K562 (cell line): ENCODE measurements around the gene SLC25A4. TPM values are rescaled to one million over a fixed set of nuclear protein-coding genes. Genes with fewer than 3 reads are reported as not detected.

Experiments
- ASH1L ChIP-seq: fragments of 450-650 bp; IDR thresholded peaks from 2 replicates; pipeline ENCODE4 v1.6.1; 2018; ENCODE audit warnings: borderline replicate concordance, mild to moderate bottlenecking, low read depth; ENCODE audit not compliant: partially characterized antibody
- CBX5 ChIP-seq: IDR thresholded peaks from 2 replicates; pipeline ENCODE4 v1.6.1; 2014; ENCODE audit warnings: low read depth, borderline replicate concordance
- DDX20 ChIP-seq: fragments of 450-650 bp; IDR thresholded peaks from 2 replicates; pipeline ENCODE4 v1.6.1; 2016; ENCODE audit warnings: missing genetic modification characterization, low read depth, mild to moderate bottlenecking, missing compliant biosample characterization, moderate library complexity
- MLLT1 ChIP-seq, 2 experiments: fragments of 450-650 bp; IDR thresholded peaks; 2 replicates each; pipeline ENCODE4 v1.6.1; 2016
- MLX ChIP-seq, 2 experiments: fragments of 450-650 bp in 1 of 2; sonication (generic) in 1 of 2; formaldehyde crosslinking; conservative IDR thresholded peaks; 2 replicates each; pipeline versions ENCODE4 v1.4.0 to v1.8.1; 2020 to 2022; ENCODE audit warnings: mild to moderate bottlenecking in 1 of 2, missing genetic modification reagents in 1 of 2
- MYC ChIP-seq, 2 experiments: fragments of 250-450 bp in 1 of 2; sonication (Bioruptor Pico) in 1 of 2; IDR thresholded peaks; 2 replicates each; pipeline versions ENCODE4 v1.5.1 to v1.6.1; 2012 to 2021; ENCODE audit warnings: low read depth in 2 of 2, borderline replicate concordance in 1 of 2, improper control_type of control experiment in 1 of 2, low read length in 1 of 2, mild to moderate bottlenecking in 1 of 2, moderate library complexity in 1 of 2
- POLR2AphosphoS5 ChIP-seq: IDR thresholded peaks from 2 replicates; pipeline ENCODE4 v1.6.1; 2011; ENCODE audit warnings: mild to moderate bottlenecking, low read depth, low read length, moderate library complexity; ENCODE audit not compliant: control insufficient read depth, insufficient read depth
- PRMT5 ChIP-seq: sonication (generic); formaldehyde crosslinking; IDR thresholded peaks from 2 replicates; pipeline ENCODE4 v1.5.0; 2020; ENCODE audit warnings: missing genetic modification reagents
- RBM25 ChIP-seq: fragments of 200-400 bp; formaldehyde crosslinking; IDR thresholded peaks from 2 replicates; pipeline ENCODE4 v1.6.1; 2018; ENCODE audit warnings: low read length, low read depth, moderate library complexity; ENCODE audit not compliant: severe bottlenecking
- XRCC5 ChIP-seq: fragments of 200-400 bp; formaldehyde crosslinking; IDR thresholded peaks from 2 replicates; pipeline ENCODE4 v1.6.1; 2017; ENCODE audit warnings: low read depth, mild to moderate bottlenecking, low read length
- ZKSCAN3 ChIP-seq: fragments of 250-450 bp; sonication (Bioruptor Pico); IDR thresholded peaks from 2 replicates; pipeline ENCODE4 v1.4.0; 2020
- polyA plus RNA-seq, 8 experiments: library from polyadenylated mRNA; depleted of rRNA in 4 of 8; stranded (reverse) in 5 of 8; unstranded in 3 of 8; fragments of >200 nt; fragmentation: Nextera tagmentation in 2 of 8; fragmentation: Illumina TruSeq in 1 of 8; extraction: Ambion mirVana in 2 of 8; extraction: Trizol in 1 of 8; gene quantifications; 2 replicates each; pipeline versions ENCODE4 v1.2.1 to v1.2.3, GENCODE V29; 2011 to 2014; ENCODE audit warnings: inconsistent platforms in 1 of 8, missing spikeins in 1 of 8
- total RNA-seq, 7 experiments: library from RNA; depleted of rRNA in 6 of 7; stranded (reverse); fragments of >200 nt in 6 of 7; fragmentation: Illumina TruSeq in 2 of 7; extraction: Trizol in 2 of 7; gene quantifications; 2 replicates each; pipeline versions ENCODE4 v1.2.1 to v1.2.3, GENCODE V29; 2011 to 2021; ENCODE audit warnings: low replicate concordance in 1 of 7
- TF ChIP-seq, protein P1 (sequence below): fragments of 450-650 bp; IDR thresholded peaks from 2 replicates; pipeline ENCODE4 v1.6.1; 2016; ENCODE audit warnings: low read depth, mild to moderate bottlenecking, moderate library complexity
- TF ChIP-seq, protein P2 (sequence below): fragments of 450-650 bp; IDR thresholded peaks from 2 replicates; pipeline ENCODE4 v1.6.1; 2016; ENCODE audit warnings: borderline replicate concordance
- TF ChIP-seq, protein P3 (sequence below), 3 experiments: fragments of 200-800 bp in 1 of 3; sonication (Bioruptor generic) in 1 of 3; sonication (generic) in 1 of 3; formaldehyde crosslinking in 1 of 3; IDR thresholded peaks; 2 replicates each; pipeline versions ENCODE4 v1.6.1 to v1.8.0; 2016 to 2022; ENCODE audit warnings: mild to moderate bottlenecking in 2 of 3, missing compliant biosample characterization in 2 of 3, missing genetic modification characterization in 2 of 3, missing genetic modification reagents in 1 of 3
- TF ChIP-seq, protein P4 (sequence below): fragments of 150-350 bp; IDR thresholded peaks from 2 replicates; pipeline ENCODE4 v1.6.1; 2014; ENCODE audit warnings: low read depth, mild to moderate bottlenecking, low read length, borderline replicate concordance

SLC25A4 gene
- total and polyA plus RNA-seq, 9 of the 15 experiments (the other 6 are each of a cell fraction or from before 2014, with no cell fraction given) = 8.3 to 28.6 (median 19.5) TPM

GRCh38 chr4:185142912-185143600 is at the start of gene SLC25A4 (continued):
- TF ChIP-seq, protein P1, sequence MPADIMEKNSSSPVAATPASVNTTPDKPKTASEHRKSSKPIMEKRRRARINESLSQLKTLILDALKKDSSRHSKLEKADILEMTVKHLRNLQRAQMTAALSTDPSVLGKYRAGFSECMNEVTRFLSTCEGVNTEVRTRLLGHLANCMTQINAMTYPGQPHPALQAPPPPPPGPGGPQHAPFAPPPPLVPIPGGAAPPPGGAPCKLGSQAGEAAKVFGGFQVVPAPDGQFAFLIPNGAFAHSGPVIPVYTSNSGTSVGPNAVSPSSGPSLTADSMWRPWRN = no peak
- TF ChIP-seq DDX20 (tag) = no peak
- TF ChIP-seq POLR2AphosphoS5 = peak; percentile 90
- no peak for TF ChIP-seq PRMT5
- TF ChIP-seq MYC (IDR thresholded peaks at IDR 0.05; ENCODE audit: low read depth, low read length) = peak; percentile 68
- TF ChIP-seq MYC (CRISPR knock-in tag; IDR thresholded peaks at IDR 0.05; ENCODE audit: borderline replicate concordance, low read depth) = no peak
- TF ChIP-seq CBX5 = no peak
- no peak for TF ChIP-seq MLLT1 (IDR thresholded peaks at IDR 0.05)
- TF ChIP-seq, protein P2, sequence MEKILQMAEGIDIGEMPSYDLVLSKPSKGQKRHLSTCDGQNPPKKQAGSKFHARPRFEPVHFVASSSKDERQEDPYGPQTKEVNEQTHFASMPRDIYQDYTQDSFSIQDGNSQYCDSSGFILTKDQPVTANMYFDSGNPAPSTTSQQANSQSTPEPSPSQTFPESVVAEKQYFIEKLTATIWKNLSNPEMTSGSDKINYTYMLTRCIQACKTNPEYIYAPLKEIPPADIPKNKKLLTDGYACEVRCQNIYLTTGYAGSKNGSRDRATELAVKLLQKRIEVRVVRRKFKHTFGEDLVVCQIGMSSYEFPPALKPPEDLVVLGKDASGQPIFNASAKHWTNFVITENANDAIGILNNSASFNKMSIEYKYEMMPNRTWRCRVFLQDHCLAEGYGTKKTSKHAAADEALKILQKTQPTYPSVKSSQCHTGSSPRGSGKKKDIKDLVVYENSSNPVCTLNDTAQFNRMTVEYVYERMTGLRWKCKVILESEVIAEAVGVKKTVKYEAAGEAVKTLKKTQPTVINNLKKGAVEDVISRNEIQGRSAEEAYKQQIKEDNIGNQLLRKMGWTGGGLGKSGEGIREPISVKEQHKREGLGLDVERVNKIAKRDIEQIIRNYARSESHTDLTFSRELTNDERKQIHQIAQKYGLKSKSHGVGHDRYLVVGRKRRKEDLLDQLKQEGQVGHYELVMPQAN = no peak
- no peak for TF ChIP-seq ZKSCAN3 (CRISPR knock-in tag)
- peak; percentile 100 for TF ChIP-seq RBM25
- peak; percentile 52; the same call in 1 of the 2 replicates for TF ChIP-seq XRCC5
- no peak for TF ChIP-seq ASH1L
- peak in 1 of 2 experiments; percentile 82; a peak in 1 of 4 replicates for TF ChIP-seq MLX (CRISPR knock-in tag; conservative IDR thresholded peaks at IDR 0.05)
- TF ChIP-seq, protein P3, sequence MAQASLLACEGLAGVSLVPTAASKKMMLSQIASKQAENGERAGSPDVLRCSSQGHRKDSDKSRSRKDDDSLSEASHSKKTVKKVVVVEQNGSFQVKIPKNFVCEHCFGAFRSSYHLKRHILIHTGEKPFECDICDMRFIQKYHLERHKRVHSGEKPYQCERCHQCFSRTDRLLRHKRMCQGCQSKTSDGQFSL (CRISPR knock-in tag; IDR thresholded peaks at IDR 0.05) = no peak
- TF ChIP-seq, protein P3 (tag; IDR thresholded peaks at IDR 0.05) = no peak
- TF ChIP-seq, protein P4, sequence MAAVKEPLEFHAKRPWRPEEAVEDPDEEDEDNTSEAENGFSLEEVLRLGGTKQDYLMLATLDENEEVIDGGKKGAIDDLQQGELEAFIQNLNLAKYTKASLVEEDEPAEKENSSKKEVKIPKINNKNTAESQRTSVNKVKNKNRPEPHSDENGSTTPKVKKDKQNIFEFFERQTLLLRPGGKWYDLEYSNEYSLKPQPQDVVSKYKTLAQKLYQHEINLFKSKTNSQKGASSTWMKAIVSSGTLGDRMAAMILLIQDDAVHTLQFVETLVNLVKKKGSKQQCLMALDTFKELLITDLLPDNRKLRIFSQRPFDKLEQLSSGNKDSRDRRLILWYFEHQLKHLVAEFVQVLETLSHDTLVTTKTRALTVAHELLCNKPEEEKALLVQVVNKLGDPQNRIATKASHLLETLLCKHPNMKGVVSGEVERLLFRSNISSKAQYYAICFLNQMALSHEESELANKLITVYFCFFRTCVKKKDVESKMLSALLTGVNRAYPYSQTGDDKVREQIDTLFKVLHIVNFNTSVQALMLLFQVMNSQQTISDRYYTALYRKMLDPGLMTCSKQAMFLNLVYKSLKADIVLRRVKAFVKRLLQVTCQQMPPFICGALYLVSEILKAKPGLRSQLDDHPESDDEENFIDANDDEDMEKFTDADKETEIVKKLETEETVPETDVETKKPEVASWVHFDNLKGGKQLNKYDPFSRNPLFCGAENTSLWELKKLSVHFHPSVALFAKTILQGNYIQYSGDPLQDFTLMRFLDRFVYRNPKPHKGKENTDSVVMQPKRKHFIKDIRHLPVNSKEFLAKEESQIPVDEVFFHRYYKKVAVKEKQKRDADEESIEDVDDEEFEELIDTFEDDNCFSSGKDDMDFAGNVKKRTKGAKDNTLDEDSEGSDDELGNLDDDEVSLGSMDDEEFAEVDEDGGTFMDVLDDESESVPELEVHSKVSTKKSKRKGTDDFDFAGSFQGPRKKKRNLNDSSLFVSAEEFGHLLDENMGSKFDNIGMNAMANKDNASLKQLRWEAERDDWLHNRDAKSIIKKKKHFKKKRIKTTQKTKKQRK = no peak
